HEK293 (cell line): Measurements from ENCODE around the gene DOCK4.

Source experiments
- CTCF ChIA-PET: fragments of 350-600 bp; formaldehyde crosslinking; extraction: SDS; loops from one replicate; lab custom pipeline; 2021; ENCODE audit warnings: antibody characterized with exemption; lab: Yijun Ruan, JAX
- POLR2A ChIA-PET: fragments of 300-600 bp; formaldehyde crosslinking; extraction: SDS; loops from one replicate; lab custom pipeline; 2020; ENCODE audit warnings: antibody characterized with exemption, inconsistent platforms; lab: Yijun Ruan, JAX
- H3K27ac ChIP-seq: fragments of 200-500 bp; sonication (Bioruptor generic); 2 replicates; pipeline ENCODE4 v1.5.1; 2014; ENCODE audit warnings: low read depth, low read length, control low read depth, inconsistent platforms; ENCODE audit errors: extremely low read depth
- H3K36me3 ChIP-seq, 2 experiments: fragments of 200-500 bp in 1 of 2; sonication (Bioruptor generic) in 1 of 2; 1 replicate in 1 of 2; 2 replicates in 1 of 2; pipeline ENCODE4 v1.5.1; 2014 to 2017; ENCODE audit warnings: inconsistent platforms in 2 of 2, low read length in 2 of 2; ENCODE audit not compliant: control insufficient read depth in 2 of 2, insufficient read depth in 1 of 2
- H3K4me1 ChIP-seq: fragments of 200-500 bp; sonication (Bioruptor generic); 2 replicates; pipeline ENCODE4 v1.5.1; 2014; ENCODE audit warnings: mild to moderate bottlenecking, low read length, inconsistent platforms; ENCODE audit not compliant: control insufficient read depth, insufficient read depth
- H3K4me3 ChIP-seq: 2 replicates; pipeline ENCODE4 v1.5.1; 2011; ENCODE audit warnings: low read depth, mild to moderate bottlenecking, control low read depth, low read length, moderate library complexity
- H3K9me3 ChIP-seq: fragments of 200-500 bp; sonication (Bioruptor generic); 2 replicates; pipeline ENCODE4 v1.5.1; 2014; ENCODE audit warnings: low read depth, low read length, inconsistent platforms; ENCODE audit not compliant: control insufficient read depth, insufficient read depth
- GFI1B ChIP-seq: fragments of 450-650 bp; formaldehyde crosslinking; IDR thresholded peaks from 2 replicates; pipeline ENCODE4 v1.5.1; 2016; ENCODE audit warnings: missing biosample characterization, missing genetic modification characterization
- GLIS1 ChIP-seq: fragments of 450-650 bp; formaldehyde crosslinking; IDR thresholded peaks from 2 replicates; pipeline ENCODE4 v1.5.1; 2016; ENCODE audit warnings: missing biosample characterization, missing genetic modification characterization
- HIC1 ChIP-seq: fragments of 450-650 bp; formaldehyde crosslinking; IDR thresholded peaks from 2 replicates; pipeline ENCODE4 v1.5.1; 2016; ENCODE audit warnings: missing biosample characterization, missing genetic modification characterization
- IKZF3 ChIP-seq: fragments of 450-650 bp; IDR thresholded peaks from 2 replicates; pipeline ENCODE4 v1.5.0; 2018; ENCODE audit warnings: missing biosample characterization, mild to moderate bottlenecking, missing genetic modification characterization, moderate library complexity
- KLF9 ChIP-seq: fragments of 450-650 bp; formaldehyde crosslinking; IDR thresholded peaks from 2 replicates; pipeline ENCODE4 v1.5.1; 2016; ENCODE audit warnings: missing biosample characterization, missing genetic modification characterization, low read depth
- PRDM6 ChIP-seq: fragments of 450-650 bp; formaldehyde crosslinking; IDR thresholded peaks from 2 replicates; pipeline ENCODE4 v1.5.1; 2017; ENCODE audit warnings: missing biosample characterization, missing genetic modification characterization
- REST ChIP-seq: fragments of 450-650 bp; formaldehyde crosslinking; IDR thresholded peaks from 2 replicates; pipeline ENCODE4 v1.5.1; 2016; ENCODE audit warnings: missing biosample characterization, missing genetic modification characterization
- ZBTB20 ChIP-seq: fragments of 450-650 bp; formaldehyde crosslinking; IDR thresholded peaks from 2 replicates; pipeline ENCODE4 v1.5.1; 2016; ENCODE audit warnings: missing biosample characterization, missing genetic modification characterization
- ZBTB6 ChIP-seq: fragments of 450-650 bp; formaldehyde crosslinking; IDR thresholded peaks from 2 replicates; pipeline ENCODE4 v1.5.1; 2017; ENCODE audit warnings: missing biosample characterization, missing genetic modification characterization
- ZIC2 ChIP-seq: fragments of 450-650 bp; formaldehyde crosslinking; IDR thresholded peaks from 2 replicates; pipeline ENCODE4 v1.5.1; 2016; ENCODE audit warnings: missing biosample characterization, missing genetic modification characterization
- ZNF121 ChIP-seq: fragments of 450-650 bp; formaldehyde crosslinking; IDR thresholded peaks from 2 replicates; pipeline ENCODE4 v1.5.1; 2016; ENCODE audit warnings: missing biosample characterization, missing genetic modification characterization
- ZNF140 ChIP-seq: fragments of 450-650 bp; formaldehyde crosslinking; IDR thresholded peaks from 2 replicates; pipeline ENCODE4 v1.5.1; 2016; ENCODE audit warnings: missing biosample characterization, missing genetic modification characterization
- ZNF174 ChIP-seq: fragments of 450-650 bp; formaldehyde crosslinking; IDR thresholded peaks from 2 replicates; pipeline ENCODE4 v1.5.0; 2017; ENCODE audit warnings: missing biosample characterization, mild to moderate bottlenecking, missing genetic modification characterization
- ZNF248 ChIP-seq: fragments of 450-650 bp; formaldehyde crosslinking; IDR thresholded peaks from 2 replicates; pipeline ENCODE4 v1.5.1; 2017; ENCODE audit warnings: missing biosample characterization, missing genetic modification characterization
- ZNF26 ChIP-seq: fragments of 450-650 bp; formaldehyde crosslinking; IDR thresholded peaks from 2 replicates; pipeline ENCODE4 v1.5.1; 2016; ENCODE audit warnings: missing biosample characterization, missing genetic modification characterization
- ZNF513 ChIP-seq: fragments of 450-650 bp; IDR thresholded peaks from 2 replicates; pipeline ENCODE4 v1.5.1; 2018; ENCODE audit warnings: missing biosample characterization, missing genetic modification characterization
- ZNF518A ChIP-seq: fragments of 450-650 bp; formaldehyde crosslinking; conservative IDR thresholded peaks from 2 replicates; pipeline ENCODE4 v1.5.1; 2016; ENCODE audit warnings: low read depth, missing biosample characterization, missing genetic modification characterization
- ZNF76 ChIP-seq: fragments of 450-650 bp; formaldehyde crosslinking; IDR thresholded peaks from 2 replicates; pipeline ENCODE4; 2016; ENCODE audit warnings: low read depth, missing biosample characterization, missing genetic modification characterization, borderline replicate concordance
- ZNF791 ChIP-seq: fragments of 450-650 bp; formaldehyde crosslinking; IDR thresholded peaks from 2 replicates; pipeline ENCODE4 v1.5.1; 2016; ENCODE audit warnings: missing biosample characterization, missing genetic modification characterization

DOCK4 gene

GRCh38 chr7:112105584-112106530 is 100.3 kb downstream of the DOCK4 start:
- CTCF ChIA-PET = no interaction called here
- no peaks in the 10 kb centered on the region for H3K9me3 ChIP-seq
- H3K4me1 ChIP-seq = peaks cover 19% of the 10 kb centered on the region
- no peaks in the 10 kb centered on the region for H3K36me3 ChIP-seq
- H3K4me3 ChIP-seq = no peak overlapping the region
- no peak overlapping the region for H3K27ac ChIP-seq
- POLR2A ChIA-PET = no interaction called here
- TF ChIP-seq ZNF76 (tag by site-specific recombination) (no peak), ZBTB20 (tag by site-specific recombination) (0 out of 2 replicates have a peak, but pooled peaks have one; percentile 27), ZNF140 (tag by site-specific recombination) (peak; percentile 72; the same call in 1 of the 2 replicates), ZNF174 (tag by site-specific recombination) (no peak), ZNF248 (tag by site-specific recombination) (no peak), GFI1B (tag by site-specific recombination) (no peak), ZNF791 (no peak), REST (no peak), ZNF513 (tag by site-specific recombination) (0 out of 2 replicates have a peak, but pooled peaks have one; percentile 25), HIC1 (tag by site-specific recombination) (no peak), ZBTB6 (no peak), PRDM6 (no peak), ZNF121 (tag by site-specific recombination) (peak; percentile 77), GLIS1 (tag by site-specific recombination) (no peak), ZIC2 (tag by site-specific recombination) (no peak), IKZF3 (no peak), ZNF518A (tag by site-specific recombination) (no peak), ZNF26 (tag by site-specific recombination) (no peak), KLF9 (tag by site-specific recombination) (no peak)
